Gastrocnemius medialis (tissue), 4 donors: ENCODE results near the gene TAS2R1.

Experiments
- CTCF ChIP-seq, 5 experiments: fragments of 450-650 bp in 3 of 5; fragments of 200-600 bp in 2 of 5; sonication (generic) in 2 of 5; IDR thresholded peaks in 4 of 5; conservative IDR thresholded peaks in 1 of 5; 1 replicate in 4 of 5; 2 replicates in 1 of 5; pipeline ENCODE4 v1.5.1; 2016 to 2019; ENCODE audit warnings: antibody characterized with exemption in 5 of 5, mild to moderate bottlenecking in 3 of 5, moderate library complexity in 3 of 5
- POLR2A ChIP-seq, 2 donors: fragments of 450-650 bp; IDR thresholded peaks; one replicate each; pipeline ENCODE4 v1.6.1; 2017; ENCODE audit warnings: antibody characterized with exemption in 2 of 2, mild to moderate bottlenecking in 2 of 2, moderate library complexity in 2 of 2

GRCh38 chr5:9654886-9655285, 24.7 kb upstream of the TAS2R1 start:
- no peak for TF ChIP-seq CTCF (IDR thresholded peaks at IDR 0.05 in 4 of 5, conservative IDR thresholded peaks at IDR 0.05 in 1 of 5)
- TF ChIP-seq POLR2A (IDR thresholded peaks at IDR 0.05) = no peak
